Aorta (tissue), 5 donors: ENCODE results near the gene DCN. TPM values are rescaled to one million over a fixed set of nuclear protein-coding genes. Genes with fewer than 3 reads are reported as not detected.
A peak's percentile ranks its signal among the peaks of the same experiment; 100 is the strongest.

Source experiments
- ATAC-seq: fragments of 200-7000 bp; cut with Tn5 transposase; one replicate; pipeline ENCODE4 v1.9.1; 2022; ENCODE audit warnings: moderate library complexity; ENCODE audit not compliant: low FRiP score
- DNase-seq, 2 donors: peaks; one replicate each; pipeline ENCODE4 v3.0.0-alpha.2; 2020
- H3K27ac ChIP-seq, 2 donors: one replicate each; pipeline ENCODE4 v1.5.1; 2013; ENCODE audit warnings: low read length in 2 of 2, mild to moderate bottlenecking in 2 of 2, moderate library complexity in 2 of 2, control low read depth in 1 of 2, inconsistent platforms in 1 of 2, low read depth in 1 of 2
- H3K27me3 ChIP-seq, 2 donors: one replicate each; pipeline ENCODE4 v1.6.1; 2013; ENCODE audit warnings: control low read depth in 1 of 2, low read length in 1 of 2, mild to moderate bottlenecking in 1 of 2, moderate library complexity in 1 of 2; ENCODE audit not compliant: insufficient read depth in 2 of 2, control insufficient read depth in 1 of 2
- H3K36me3 ChIP-seq, 2 donors: one replicate each; pipeline ENCODE4 v1.6.1; 2013; ENCODE audit warnings: control low read depth in 1 of 2, low read length in 1 of 2, mild to moderate bottlenecking in 1 of 2; ENCODE audit not compliant: insufficient read depth in 2 of 2, control insufficient read depth in 1 of 2
- H3K4me1 ChIP-seq, 2 donors: one replicate each; pipeline ENCODE4 v1.6.1; 2013; ENCODE audit warnings: low read length in 2 of 2, control low read depth in 1 of 2, mild to moderate bottlenecking in 1 of 2, moderate library complexity in 1 of 2; ENCODE audit not compliant: insufficient read depth in 2 of 2, control insufficient read depth in 1 of 2
- H3K4me3 ChIP-seq, 2 donors: one replicate each; pipeline ENCODE4 v1.5.1; 2013; ENCODE audit warnings: low read length in 2 of 2, control low read depth in 1 of 2, mild to moderate bottlenecking in 1 of 2
- H3K9me3 ChIP-seq: one replicate; pipeline ENCODE4 v1.6.1; 2013; ENCODE audit warnings: mild to moderate bottlenecking, low read length; ENCODE audit not compliant: control insufficient read depth
- WGBS, 2 donors: extraction: QIAGEN DNeasy Blood & Tissue Kit; methylation state at CpG; one replicate each; pipeline ENCODE4 v1.1.7; 2013; 5-methylcytosine and 5-hydroxymethylcytosine counted together
- intact Hi-C, 2 donors: fragments of 100-400 bp; cut with DNase I; formaldehyde crosslinking; loops; one replicate each; pipeline versions ENCODE4 v1.14.2 to v1.15.0; 2022
- long read RNA-seq, 2 donors: library from polyadenylated mRNA; unstranded; transcript quantifications; one replicate each; pipeline ENCODE4 v2.0.0, GENCODE V29; 2020 to 2021
- polyA plus RNA-seq, 2 donors: library from polyadenylated mRNA; stranded (reverse); fragments of 200-250 nt; gene quantifications; one replicate each; pipeline ENCODE4 v1.2.3, GENCODE V29; 2013
- total RNA-seq, 2 donors: library from RNA; stranded (reverse); fragmentation: NEBNext Ultra II Directional; extraction: Animal tissue kit (Norgen Biotek cat#: 25700); gene quantifications; one replicate each; pipeline ENCODE4 v1.2.1, GENCODE V29; 2021
- donor health status: healthy with polysubstance abuse.
- donor health status: Bipolar disorder and iron deficiency.
- donor health status: DM: no; HTN: no; CAD: no.
- donor health status: DM: no; HTN: no; CAD: no.
- donor health status: DM: yes; HTN: yes; CAD: no.

Gene DCN
- total RNA-seq = 1,000 to 10,000 TPM in 1 of 2 donors, 100 to 1,000 TPM in 1; 863 to 2,873 TPM
- polyA plus RNA-seq = 10 to 100 TPM; 27.2 to 74.0 TPM
- long read RNA-seq, donor 1, full-length matches to known transcripts = 2,550 of 2,710 reads
- long read RNA-seq, donor 1, partial matches to known transcripts = 113 of 2,710 reads
- long read RNA-seq, donor 1, other reads (novel, unspliced or antisense) = 47 of 2,710 reads
- long read RNA-seq, donor 2, full-length matches to known transcripts = 1,004 of 1,168 reads
- long read RNA-seq, donor 2, partial matches to known transcripts = 118 of 1,168 reads
- long read RNA-seq, donor 2, other reads (novel, unspliced or antisense) = 46 of 1,168 reads

- Histone ChIP-seq H3K27me3 (no peaks in the 10 kb centered on the region), H3K27ac (no peak within 1 kb of the TSS), H3K4me1 (no peaks in the 10 kb centered on the region), H3K9me3 (no peaks in the 10 kb centered on the region), H3K36me3 (no peaks in the 10 kb centered on the region), H3K4me3 (no peak within 1 kb of the TSS)
- ATAC-seq (no peak), DNase-seq (no peak)
- intact Hi-C loops = no loop called here
- WGBS, 2 donors = 31 to 32% methylated on average over 4 of the region's 4 CpGs
Measured at GRCh38 chr12:91182636-91183455, at the start of gene DCN. Gene DCN (minus strand): TSS chr12:91182817. CDS start chr12:91178552, 4,265 bp downstream.

- no peaks in the 10 kb centered on the region for H3K4me1 ChIP-seq
- no peaks in the 10 kb centered on the region for H3K27me3 ChIP-seq
- no peak for DNase-seq
- H3K36me3 ChIP-seq = no peaks in the 10 kb centered on the region
- no peak for ATAC-seq
- H3K9me3 ChIP-seq = no peaks in the 10 kb centered on the region
- intact Hi-C loops = no loop called here
- no peak overlapping the region for H3K27ac ChIP-seq
- no peak overlapping the region for H3K4me3 ChIP-seq
Measured at GRCh38 chr12:91230841-91231240, 48.2 kb upstream of the DCN start.

GRCh38 chr12:91226951-91227350, 44.3 kb upstream of the DCN start:
- WGBS, 2 donors = 97% methylated on average over 1 of the region's 1 CpG
- ATAC-seq (no peak), DNase-seq (no peak)
- Histone ChIP-seq H3K4me3 (no peak overlapping the region), H3K9me3 (no peaks in the 10 kb centered on the region), H3K27ac (no peak overlapping the region), H3K4me1 (no peaks in the 10 kb centered on the region), H3K36me3 (no peaks in the 10 kb centered on the region), H3K27me3 (no peaks in the 10 kb centered on the region)
- intact Hi-C loops = no loop called here

- ATAC-seq = peak; percentile 60
Measured at GRCh38 chr12:91225316-91225715, 42.7 kb upstream of the DCN start.

GRCh38 chr12:91224401-91224800, 41.8 kb upstream of the DCN start:
- no peaks in the 10 kb centered on the region for H3K36me3 ChIP-seq
- no peaks in the 10 kb centered on the region for H3K27me3 ChIP-seq
- no peak overlapping the region for H3K27ac ChIP-seq
- ATAC-seq = no peak
- H3K4me3 ChIP-seq = no peak overlapping the region
- 78 to 94% methylated on average over 1 of the region's 1 CpG for WGBS, 2 donors
- H3K9me3 ChIP-seq = no peaks in the 10 kb centered on the region
- DNase-seq = no peak
- intact Hi-C loops = no loop called here
- no peaks in the 10 kb centered on the region for H3K4me1 ChIP-seq

More at GRCh38 chr12:91225316-91225715, 42.7 kb upstream of the DCN start:
- WGBS, 2 donors = 91 to 95% methylated on average over 1 of the region's 1 CpG
- Histone ChIP-seq H3K36me3 (no peaks in the 10 kb centered on the region), H3K4me3 (no peak overlapping the region), H3K27me3 (no peaks in the 10 kb centered on the region), H3K27ac (no peak overlapping the region), H3K9me3 (no peaks in the 10 kb centered on the region), H3K4me1 (no peaks in the 10 kb centered on the region)
- intact Hi-C loops = no loop called here
- DNase-seq = no peak

GRCh38 chr12:91222746-91223145, 40.1 kb upstream of the DCN start:
- Histone ChIP-seq H3K9me3 (no peaks in the 10 kb centered on the region), H3K4me3 (no peak overlapping the region), H3K27ac (no peak overlapping the region), H3K27me3 (no peaks in the 10 kb centered on the region), H3K4me1 (no peaks in the 10 kb centered on the region), H3K36me3 (no peaks in the 10 kb centered on the region)
- ATAC-seq (no peak), DNase-seq (no peak)
- 30 to 37% methylated on average over 3 of the region's 3 CpGs for WGBS, 2 donors
- intact Hi-C loops = no loop called here

- Histone ChIP-seq H3K27ac (no peak overlapping the region), H3K4me1 (no peaks in the 10 kb centered on the region), H3K4me3 (no peak overlapping the region), H3K9me3 (no peaks in the 10 kb centered on the region), H3K27me3 (no peaks in the 10 kb centered on the region), H3K36me3 (no peaks in the 10 kb centered on the region)
- intact Hi-C loops = no loop called here
- WGBS, 2 donors = 96 to 100% methylated on average over 1 of the region's 1 CpG
- no peak for ATAC-seq
- no peak for DNase-seq
Measured at GRCh38 chr12:91219919-91220318, 37.3 kb upstream of the DCN start.

- Histone ChIP-seq H3K27me3 (no peaks in the 10 kb centered on the region), H3K4me1 (no peaks in the 10 kb centered on the region), H3K36me3 (no peaks in the 10 kb centered on the region), H3K9me3 (no peaks in the 10 kb centered on the region), H3K27ac (no peak overlapping the region), H3K4me3 (no peak overlapping the region)
- ATAC-seq (no peak), DNase-seq (no peak)
- intact Hi-C loops = no loop called here
Measured at GRCh38 chr12:91219511-91219910, 36.9 kb upstream of the DCN start.

GRCh38 chr12:91216871-91217270, 34.3 kb upstream of the DCN start:
- intact Hi-C loops = no loop called here
- ATAC-seq = no peak
- Histone ChIP-seq H3K9me3 (no peaks in the 10 kb centered on the region), H3K4me3 (no peak overlapping the region), H3K36me3 (no peaks in the 10 kb centered on the region), H3K4me1 (no peaks in the 10 kb centered on the region), H3K27me3 (no peaks in the 10 kb centered on the region), H3K27ac (no peak overlapping the region)
- 92 to 96% methylated on average over 2 of the region's 2 CpGs for WGBS, 2 donors
- DNase-seq = no peak
